ENCODE results near the gene EHD3. TPM values are rescaled to one million over a fixed set of nuclear protein-coding genes. Genes with fewer than 3 reads are reported as not detected.

The EHD3 gene
- total RNA-seq, 1 donor = 48.8 TPM

DNA sequence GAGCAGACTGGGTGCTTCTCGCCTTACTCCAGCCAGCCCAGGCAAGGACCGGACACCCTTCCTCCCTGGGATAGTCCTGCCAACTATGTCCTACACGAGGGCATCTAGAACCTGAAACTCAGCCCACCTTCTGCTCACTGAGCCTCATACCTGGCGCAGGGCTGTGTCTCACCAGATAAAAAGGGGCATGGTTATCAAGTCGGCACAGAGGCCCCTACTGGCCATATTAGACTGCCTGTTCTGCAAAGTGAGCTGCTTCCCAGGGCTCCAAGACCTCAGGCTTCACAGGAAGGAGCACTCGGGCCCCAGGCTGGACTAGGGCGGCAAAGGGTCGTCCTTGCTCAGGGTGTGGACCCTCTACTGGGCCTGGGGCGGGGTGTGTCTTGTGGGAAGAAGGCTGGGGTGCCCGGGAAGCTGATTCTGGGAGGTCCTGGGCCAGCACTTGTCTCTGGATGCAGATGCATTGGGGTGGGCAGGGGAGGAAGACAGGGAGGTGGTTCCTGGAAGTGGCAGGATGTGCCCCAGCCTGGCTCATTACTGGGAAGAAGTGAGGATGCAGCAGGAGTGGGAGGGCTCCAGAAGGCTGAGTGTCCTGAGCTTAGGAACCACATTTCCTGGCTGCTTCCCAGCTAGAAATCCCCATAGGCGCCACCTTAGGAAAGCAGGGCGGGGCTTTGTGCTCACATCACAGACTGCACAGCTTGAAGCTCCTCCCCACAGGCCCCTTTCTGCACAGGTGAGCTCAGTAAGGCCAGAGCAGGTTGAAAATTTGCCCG, 19.6 kb downstream of the EHD3 start:
- TF ChIP-seq CTCF (IDR thresholded peaks at IDR 0.05; ENCODE audit: insufficient read depth, low read depth, low read length) = no peak
- DNase-seq (ENCODE audit: low read depth) = no peak
- no peak overlapping the region for H3K4me3 ChIP-seq (ENCODE audit: low read depth, low read length)

- DNase-seq (ENCODE audit: low read depth) = no peak
- no peak for TF ChIP-seq CTCF (IDR thresholded peaks at IDR 0.05; ENCODE audit: insufficient read depth, low read depth, low read length)
- H3K4me3 ChIP-seq (ENCODE audit: low read depth, low read length) = no peak overlapping the region
These were observed 20.6 kb downstream of the EHD3 start for GRCh38 chr2:31254237-31255203.

DNA sequence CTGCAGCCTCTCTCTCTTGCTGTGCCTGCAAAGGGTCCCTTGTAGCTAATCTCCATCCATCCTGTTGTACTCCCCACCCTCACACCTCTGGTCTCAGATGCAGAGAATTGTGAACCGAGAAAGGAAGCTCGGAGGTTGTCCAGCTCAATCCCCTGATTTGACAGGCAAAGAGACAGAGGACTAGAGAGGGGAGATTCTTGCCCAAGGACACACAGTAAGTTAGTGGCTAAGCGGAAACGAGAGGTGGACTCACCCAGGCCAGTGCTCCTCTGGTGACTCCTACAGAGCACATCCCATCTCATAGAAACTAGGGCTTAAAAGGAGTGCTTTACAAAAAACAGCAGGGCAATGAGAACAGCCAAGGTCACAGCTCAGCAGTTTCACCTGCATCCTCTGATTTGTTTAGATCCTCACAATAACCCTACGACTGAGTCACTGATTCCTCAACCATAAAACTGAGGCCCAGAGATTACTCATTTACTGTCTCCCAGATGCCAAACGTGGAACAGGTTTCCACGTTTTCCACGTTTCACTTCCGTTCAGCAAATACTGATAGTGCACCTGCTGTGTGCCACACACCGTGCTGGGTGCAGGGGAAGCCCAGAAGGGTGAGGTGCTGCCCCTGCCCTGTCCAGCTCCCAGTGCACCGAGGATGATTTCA, 22.1 kb downstream of the EHD3 start:
- DNase-seq (ENCODE audit: low read depth) = no peak
- TF ChIP-seq CTCF (IDR thresholded peaks at IDR 0.05; ENCODE audit: insufficient read depth, low read depth, low read length) = no peak
- H3K4me3 ChIP-seq (ENCODE audit: low read depth, low read length) = no peak overlapping the region

- no peak for TF ChIP-seq CTCF (IDR thresholded peaks at IDR 0.05; ENCODE audit: insufficient read depth, low read depth, low read length)
- no peak overlapping the region for H3K4me3 ChIP-seq (ENCODE audit: low read depth, low read length)
- DNase-seq (ENCODE audit: low read depth) = no peak
These were observed 22.8 kb downstream of the EHD3 start for GRCh38 chr2:31256611-31257382.

DNA sequence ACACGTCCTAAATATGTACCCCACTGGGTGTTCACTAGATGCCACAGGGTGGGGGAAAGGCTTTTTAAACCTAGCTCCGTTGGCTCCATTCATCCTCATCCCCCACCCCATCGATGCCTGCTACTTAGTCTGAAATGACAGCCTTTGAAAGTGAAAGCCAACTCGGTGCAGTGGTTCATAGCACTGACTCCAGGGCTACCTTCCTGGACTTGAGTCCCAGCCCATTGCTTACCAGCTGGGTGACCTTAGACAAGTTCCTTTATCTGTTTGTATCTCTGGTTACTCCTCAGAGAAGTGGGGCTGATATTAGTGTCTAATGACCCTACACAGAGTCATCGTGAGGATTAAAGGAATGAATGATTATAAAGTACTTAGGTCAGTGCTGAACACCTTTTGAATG, 24.4 kb downstream of the EHD3 start:
- no peak for TF ChIP-seq CTCF (IDR thresholded peaks at IDR 0.05; ENCODE audit: insufficient read depth, low read depth, low read length)
- no peak for DNase-seq (ENCODE audit: low read depth)
- no peak overlapping the region for H3K4me3 ChIP-seq (ENCODE audit: low read depth, low read length)

- no peak for DNase-seq (ENCODE audit: low read depth)
- H3K4me3 ChIP-seq (ENCODE audit: low read depth, low read length) = no peak overlapping the region
- TF ChIP-seq CTCF (IDR thresholded peaks at IDR 0.05; ENCODE audit: insufficient read depth, low read depth, low read length) = no peak
These were observed 25.1 kb downstream of the EHD3 start for GRCh38 chr2:31259075-31259474.
